Spleen (tissue), 11 donors: ENCODE results near the gene ACOX3. TPM values are rescaled to one million over a fixed set of nuclear protein-coding genes. Genes with fewer than 3 reads are reported as not detected.

Source experiments
- DNase-seq: peaks from one replicate; pipeline ENCODE4 v3.0.0-alpha.2; 2020
- H3K27ac ChIP-seq, 8 donors: fragments of 200-600 bp; sonication (generic) in 7 of 8; 1 replicate in 4 of 8; 2 replicates in 4 of 8; pipeline versions ENCODE4 v1.5.0 to v1.8.0; 2016 to 2021; ENCODE audit warnings: inconsistent platforms in 4 of 8, mild to moderate bottlenecking in 4 of 8, moderate library complexity in 1 of 8
- H3K27me3 ChIP-seq, 7 donors: fragments of 200-600 bp; sonication (generic) in 6 of 7; replicated peaks in 1 of 7; 1 replicate in 4 of 7; 2 replicates in 3 of 7; pipeline versions ENCODE4 v1.5.0 to v1.8.0; 2016 to 2021; ENCODE audit warnings: inconsistent platforms in 3 of 7, mild to moderate bottlenecking in 1 of 7
- H3K36me3 ChIP-seq, 6 donors: fragments of 200-600 bp; sonication (generic) in 5 of 6; 1 replicate in 4 of 6; 2 replicates in 2 of 6; pipeline versions ENCODE4 v1.5.0 to v1.8.0; 2016 to 2021; ENCODE audit warnings: inconsistent platforms in 2 of 6
- H3K4me1 ChIP-seq, 6 donors: fragments of 200-600 bp; sonication (generic) in 5 of 6; 1 replicate in 3 of 6; 2 replicates in 3 of 6; pipeline versions ENCODE4 v1.5.0 to v1.8.0; 2016 to 2021; ENCODE audit warnings: inconsistent platforms in 3 of 6
- H3K4me3 ChIP-seq, 8 donors: fragments of 200-600 bp; sonication (generic) in 7 of 8; 1 replicate in 4 of 8; 2 replicates in 4 of 8; pipeline versions ENCODE4 v1.5.0 to v1.8.0; 2016 to 2021; ENCODE audit warnings: inconsistent platforms in 4 of 8, mild to moderate bottlenecking in 4 of 8, moderate library complexity in 2 of 8
- H3K9me3 ChIP-seq, 8 donors: fragments of 200-600 bp; sonication (generic) in 7 of 8; 1 replicate in 4 of 8; 2 replicates in 4 of 8; pipeline versions ENCODE4 v1.5.0 to v1.8.0; 2016 to 2021; ENCODE audit warnings: inconsistent platforms in 4 of 8
- POLR2A ChIP-seq, 3 donors: fragments of 450-650 bp; IDR thresholded peaks; one replicate each; pipeline ENCODE4 v1.5.1; 2017; ENCODE audit warnings: antibody characterized with exemption in 3 of 3, mild to moderate bottlenecking in 1 of 3
- POLR2AphosphoS5 ChIP-seq, 3 donors: sonication (generic); formaldehyde crosslinking; IDR thresholded peaks; one replicate each; pipeline ENCODE4 v1.5.1; 2017; ENCODE audit warnings: antibody characterized with exemption in 3 of 3
- WGBS, 5 donors: extraction: QIAGEN DNeasy Blood & Tissue Kit in 3 of 5; methylation state at CpG; one replicate each; pipeline versions ENCODE4 v1.1.5 to v1.1.7; 2013 to 2018; 5-methylcytosine and 5-hydroxymethylcytosine counted together
- intact Hi-C: fragments of 100-400 bp; cut with DNase I; formaldehyde crosslinking; loops from one replicate; pipeline ENCODE4 v1.15.0; 2023; ENCODE audit warnings: low total_unique reads
- polyA plus RNA-seq, 3 donors: library from polyadenylated mRNA; stranded (reverse); fragments of 200-250 nt; gene quantifications; one replicate each; pipeline ENCODE4 v1.2.1, GENCODE V29; 2013
- total RNA-seq, 7 donors: library from RNA; depleted of rRNA in 3 of 7; stranded (reverse); fragments of >200 nt in 3 of 7; fragmentation: NEBNext Ultra II Directional in 4 of 7; extraction: Animal tissue kit (Norgen Biotek cat#: 25700) in 4 of 7; gene quantifications; one replicate each; pipeline versions ENCODE4 v1.1.0 to v1.2.1, GENCODE V29; 2016 to 2021
- TF ChIP-seq, protein P1 (sequence below), 11 experiments: fragments of 200-600 bp in 7 of 11; fragments of 450-650 bp in 4 of 11; sonication (generic) in 4 of 11; IDR thresholded peaks in 8 of 11; conservative IDR thresholded peaks in 3 of 11; 1 replicate in 7 of 11; 2 replicates in 4 of 11; pipeline versions ENCODE4 v1.4.0 to v1.8.0; 2016 to 2021; ENCODE audit warnings: antibody characterized with exemption in 11 of 11, inconsistent platforms in 4 of 11, mild to moderate bottlenecking in 1 of 11
- donor health status: healthy with polysubstance abuse.
- donor health status: DM: no; HTN: no; CAD: no; lungs with moderate emphysema.
- donor health status: DM: no; HTN: no; CAD: no.
- donor health status: Bipolar disorder and iron deficiency.
- donor health status: healthy.
- donor health status: DM: no; HTN: no; CAD: no.
- donor health status: DM: yes; HTN: yes; CAD: no.

Gene ACOX3
- total and polyA plus RNA-seq, 10 donors: 11.3 to 26.5 (median 19.7) TPM

DNA sequence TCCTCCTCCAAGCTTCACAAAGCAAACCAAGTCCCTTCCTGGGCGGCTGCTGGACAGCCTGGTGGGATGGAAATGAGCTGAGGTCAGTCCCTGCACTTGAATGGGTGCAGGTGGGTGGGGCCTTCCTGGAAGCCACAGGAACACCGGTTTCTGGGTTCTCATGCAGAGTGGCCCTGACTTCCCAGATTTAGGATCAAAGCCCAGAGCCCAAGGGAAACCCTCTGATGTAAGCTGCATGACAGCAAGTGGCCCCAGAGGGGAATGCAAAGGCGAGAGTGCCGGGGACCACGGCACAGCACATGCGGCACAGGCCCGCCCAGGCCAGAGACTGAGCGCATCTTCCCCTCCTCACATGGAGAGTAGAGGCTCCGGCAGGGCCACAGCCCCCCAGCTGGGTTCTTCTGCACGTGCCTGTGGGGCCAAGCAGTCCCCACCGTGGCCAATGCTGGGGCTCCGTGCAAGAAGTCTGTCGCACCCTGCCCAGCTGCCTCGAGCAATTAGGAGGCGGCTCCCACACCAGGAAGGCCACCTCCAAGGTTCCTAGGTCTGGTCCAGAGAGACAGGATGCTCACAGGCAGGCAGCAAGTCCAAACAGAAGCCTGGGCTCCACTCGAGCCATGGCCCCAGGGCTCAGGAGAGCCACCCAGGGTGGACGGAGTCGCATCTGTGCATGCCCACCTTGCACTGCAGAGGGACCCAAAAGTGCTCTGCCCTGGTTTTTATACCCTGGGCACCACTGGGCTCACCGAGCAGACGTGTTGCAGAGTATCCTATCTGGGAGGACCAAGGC is 88.0 kb downstream of the ACOX3 start:
- DNase-seq: no peak
- Histone ChIP-seq H3K27ac (peak overlapping the region in 1 of 8 donors; percentile 15), H3K4me1 (peaks cover 0 to 19% (median 9%) of the 10 kb centered on the region in 6 donors), H3K27me3 (peaks cover 0 to 19% (median 0%) of the 10 kb centered on the region in 7 donors), H3K4me3 (no peak overlapping the region), H3K9me3 (no peaks in the 10 kb centered on the region), H3K36me3 (no peaks in the 10 kb centered on the region)
- intact Hi-C loops: no loop called here
- TF ChIP-seq, protein P1, sequence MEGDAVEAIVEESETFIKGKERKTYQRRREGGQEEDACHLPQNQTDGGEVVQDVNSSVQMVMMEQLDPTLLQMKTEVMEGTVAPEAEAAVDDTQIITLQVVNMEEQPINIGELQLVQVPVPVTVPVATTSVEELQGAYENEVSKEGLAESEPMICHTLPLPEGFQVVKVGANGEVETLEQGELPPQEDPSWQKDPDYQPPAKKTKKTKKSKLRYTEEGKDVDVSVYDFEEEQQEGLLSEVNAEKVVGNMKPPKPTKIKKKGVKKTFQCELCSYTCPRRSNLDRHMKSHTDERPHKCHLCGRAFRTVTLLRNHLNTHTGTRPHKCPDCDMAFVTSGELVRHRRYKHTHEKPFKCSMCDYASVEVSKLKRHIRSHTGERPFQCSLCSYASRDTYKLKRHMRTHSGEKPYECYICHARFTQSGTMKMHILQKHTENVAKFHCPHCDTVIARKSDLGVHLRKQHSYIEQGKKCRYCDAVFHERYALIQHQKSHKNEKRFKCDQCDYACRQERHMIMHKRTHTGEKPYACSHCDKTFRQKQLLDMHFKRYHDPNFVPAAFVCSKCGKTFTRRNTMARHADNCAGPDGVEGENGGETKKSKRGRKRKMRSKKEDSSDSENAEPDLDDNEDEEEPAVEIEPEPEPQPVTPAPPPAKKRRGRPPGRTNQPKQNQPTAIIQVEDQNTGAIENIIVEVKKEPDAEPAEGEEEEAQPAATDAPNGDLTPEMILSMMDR (IDR thresholded peaks at IDR 0.05 in 8 of 11, conservative IDR thresholded peaks at IDR 0.05 in 3 of 11): no peak
- TF ChIP-seq POLR2AphosphoS5 (IDR thresholded peaks at IDR 0.05): no peak
- TF ChIP-seq POLR2A (IDR thresholded peaks at IDR 0.05): no peak
- 75 to 90% (median 78%) methylated on average over 11 to 20 of the region's 20 CpGs for WGBS, 5 donors

DNA sequence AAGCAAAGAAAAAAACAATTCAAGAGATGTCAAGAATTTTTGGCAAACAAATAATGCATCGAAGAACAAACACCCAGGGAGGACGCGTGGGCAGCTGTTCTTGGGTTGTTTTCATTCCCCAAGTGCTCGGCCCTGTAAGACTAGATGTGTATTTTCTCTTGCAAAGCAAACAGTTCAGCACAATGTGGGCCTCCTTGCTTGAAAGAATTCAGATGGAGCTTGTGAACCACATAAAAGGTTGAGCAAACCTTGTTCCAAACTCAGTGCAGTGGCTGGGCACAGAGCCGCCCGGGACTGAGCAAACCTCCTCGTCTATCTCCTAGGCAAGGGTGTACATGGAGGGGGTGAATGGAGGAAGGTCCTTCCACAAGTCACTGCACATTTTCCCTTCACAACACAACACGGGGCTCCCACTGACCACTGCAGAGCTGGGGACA is 88.6 kb downstream of the ACOX3 start:
- TF ChIP-seq, protein P1 (IDR thresholded peaks at IDR 0.05 in 8 of 11, conservative IDR thresholded peaks at IDR 0.05 in 3 of 11): no peak
- TF ChIP-seq POLR2A (IDR thresholded peaks at IDR 0.05) (no peak), POLR2AphosphoS5 (IDR thresholded peaks at IDR 0.05) (no peak)
- WGBS, 5 donors: 55 to 80% (median 72%) methylated on average over 8 of the region's 8 CpGs
- Histone ChIP-seq H3K4me3 (no peak overlapping the region), H3K36me3 (no peaks in the 10 kb centered on the region), H3K4me1 (peaks cover 0 to 19% (median 9%) of the 10 kb centered on the region in 6 donors), H3K27me3 (peaks cover 0 to 25% (median 0%) of the 10 kb centered on the region in 7 donors), H3K27ac (peak overlapping the region in 2 of 8 donors; percentile 15 to 44), H3K9me3 (no peaks in the 10 kb centered on the region)
- intact Hi-C loops: no loop called here
- no peak for DNase-seq

DNA sequence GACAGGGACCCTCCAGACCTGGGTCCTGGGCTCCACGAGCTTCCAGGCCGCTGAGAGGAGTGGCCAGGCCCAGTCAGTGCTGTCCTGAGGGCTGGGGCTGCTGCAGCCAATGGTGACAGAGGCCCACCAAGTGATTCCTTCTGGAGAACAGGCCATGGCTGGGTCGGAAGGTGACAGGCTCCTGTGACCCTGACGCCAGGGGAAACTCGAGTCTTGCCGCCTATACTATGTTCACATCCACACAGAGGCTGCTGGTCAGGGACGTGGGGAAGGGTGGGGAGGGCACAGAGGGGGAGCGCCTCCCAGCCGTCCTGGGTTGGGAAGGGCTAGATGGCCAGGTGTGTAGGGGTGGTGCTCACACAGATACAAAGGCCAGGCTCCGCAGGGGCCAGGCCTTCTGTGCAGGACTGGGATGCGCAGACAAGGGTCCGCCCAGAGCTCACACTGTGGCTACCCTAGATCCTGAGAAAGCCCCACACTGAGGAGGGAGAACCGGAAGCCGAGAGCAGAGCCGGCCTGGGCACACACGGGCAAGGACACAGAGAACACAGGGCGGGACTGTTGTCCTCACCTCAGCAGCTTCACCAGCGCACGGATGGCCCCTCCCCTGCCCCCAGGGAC is 89.6 kb downstream of the ACOX3 start:
- peak overlapping the region in 1 of 8 donors; percentile 6 for H3K27ac ChIP-seq
- peaks cover 0 to 16% (median 8%) of the 10 kb centered on the region in 6 donors for H3K4me1 ChIP-seq
- intact Hi-C loops: no loop called here
- H3K27me3 ChIP-seq: peaks cover 0 to 35% (median 0%) of the 10 kb centered on the region in 7 donors
- no peak for DNase-seq
- 79 to 94% (median 88%) methylated on average over 9 to 19 of the region's 19 CpGs for WGBS, 5 donors
- no peaks in the 10 kb centered on the region for H3K9me3 ChIP-seq
- no peak overlapping the region for H3K4me3 ChIP-seq
- no peaks in the 10 kb centered on the region for H3K36me3 ChIP-seq
- TF ChIP-seq, protein P1 (IDR thresholded peaks at IDR 0.05 in 8 of 11, conservative IDR thresholded peaks at IDR 0.05 in 3 of 11): no peak
- TF ChIP-seq POLR2A (IDR thresholded peaks at IDR 0.05) (no peak), POLR2AphosphoS5 (IDR thresholded peaks at IDR 0.05) (no peak)

DNA sequence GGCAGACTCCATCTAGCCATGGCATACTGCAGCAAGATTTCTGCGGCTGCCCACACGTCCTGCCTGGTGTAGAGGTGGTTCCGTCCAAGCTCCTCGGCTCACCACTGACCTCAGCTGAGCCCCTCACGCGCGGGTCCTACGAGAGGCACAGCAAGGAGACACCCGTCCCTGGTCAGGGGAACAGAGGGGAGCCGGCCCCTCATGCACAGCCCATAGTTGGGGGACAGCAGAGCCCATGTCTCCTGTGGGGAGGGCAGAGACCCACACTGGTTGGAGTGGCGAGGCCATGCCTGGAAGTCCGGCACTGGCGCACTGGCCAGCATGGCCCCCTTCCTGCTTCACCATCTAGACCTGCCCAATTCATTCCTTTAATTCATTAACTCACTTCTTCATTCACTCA is 90.2 kb downstream of the ACOX3 start:
- Histone ChIP-seq H3K27ac (no peak overlapping the region), H3K4me3 (no peak overlapping the region), H3K4me1 (peaks cover 0 to 15% (median 6%) of the 10 kb centered on the region in 6 donors), H3K9me3 (no peaks in the 10 kb centered on the region), H3K36me3 (no peaks in the 10 kb centered on the region), H3K27me3 (peaks cover 0 to 41% (median 0%) of the 10 kb centered on the region in 7 donors)
- WGBS, 5 donors: 90 to 94% (median 90%) methylated on average over 12 to 13 of the region's 13 CpGs
- intact Hi-C loops: no loop called here
- DNase-seq: no peak
- TF ChIP-seq, protein P1 (IDR thresholded peaks at IDR 0.05 in 8 of 11, conservative IDR thresholded peaks at IDR 0.05 in 3 of 11): no peak
- no peak for TF ChIP-seq POLR2AphosphoS5 (IDR thresholded peaks at IDR 0.05)
- TF ChIP-seq POLR2A (IDR thresholded peaks at IDR 0.05): no peak
